Neural progenitor cell (in vitro differentiated cells): ENCODE results near the gene FMNL2.

Source experiments
- EZH2 ChIP-seq: fragments of 200-600 bp; sonication (generic); IDR thresholded peaks from 2 replicates; pipeline ENCODE4 v1.6.1; 2017; ENCODE audit warnings: antibody characterized with exemption, mild to moderate bottlenecking, moderate library complexity
- EZH2phosphoT487 ChIP-seq: fragments of 200-600 bp; sonication (generic); IDR thresholded peaks from 2 replicates; pipeline ENCODE4 v1.6.1; 2017; ENCODE audit warnings: antibody characterized with exemption
- TF ChIP-seq, protein P1 (sequence below): fragments of 200-600 bp; sonication (generic); IDR thresholded peaks from 2 replicates; pipeline ENCODE4 v1.5.1; 2017; ENCODE audit warnings: antibody characterized with exemption, mild to moderate bottlenecking

DNA sequence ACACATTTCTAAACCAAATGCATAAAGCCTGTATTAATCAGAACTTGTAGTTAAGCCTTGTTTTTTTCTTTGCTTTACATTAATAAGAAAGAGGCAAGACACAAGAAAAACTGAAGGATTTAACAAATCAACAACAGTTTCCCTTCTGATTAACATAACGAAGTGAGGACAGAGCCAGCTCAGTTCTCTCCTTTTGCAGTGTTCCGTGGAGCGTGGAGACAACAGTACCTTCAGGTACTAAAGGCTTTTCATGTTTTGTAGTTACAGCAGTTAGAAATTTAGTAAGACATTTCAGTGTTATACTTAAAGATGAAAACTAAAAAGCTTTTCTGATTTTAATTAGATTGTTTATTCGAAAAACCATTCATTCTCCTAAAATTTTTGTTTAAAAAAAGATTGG is 115.2 kb downstream of the FMNL2 start:
- TF ChIP-seq, protein P1, sequence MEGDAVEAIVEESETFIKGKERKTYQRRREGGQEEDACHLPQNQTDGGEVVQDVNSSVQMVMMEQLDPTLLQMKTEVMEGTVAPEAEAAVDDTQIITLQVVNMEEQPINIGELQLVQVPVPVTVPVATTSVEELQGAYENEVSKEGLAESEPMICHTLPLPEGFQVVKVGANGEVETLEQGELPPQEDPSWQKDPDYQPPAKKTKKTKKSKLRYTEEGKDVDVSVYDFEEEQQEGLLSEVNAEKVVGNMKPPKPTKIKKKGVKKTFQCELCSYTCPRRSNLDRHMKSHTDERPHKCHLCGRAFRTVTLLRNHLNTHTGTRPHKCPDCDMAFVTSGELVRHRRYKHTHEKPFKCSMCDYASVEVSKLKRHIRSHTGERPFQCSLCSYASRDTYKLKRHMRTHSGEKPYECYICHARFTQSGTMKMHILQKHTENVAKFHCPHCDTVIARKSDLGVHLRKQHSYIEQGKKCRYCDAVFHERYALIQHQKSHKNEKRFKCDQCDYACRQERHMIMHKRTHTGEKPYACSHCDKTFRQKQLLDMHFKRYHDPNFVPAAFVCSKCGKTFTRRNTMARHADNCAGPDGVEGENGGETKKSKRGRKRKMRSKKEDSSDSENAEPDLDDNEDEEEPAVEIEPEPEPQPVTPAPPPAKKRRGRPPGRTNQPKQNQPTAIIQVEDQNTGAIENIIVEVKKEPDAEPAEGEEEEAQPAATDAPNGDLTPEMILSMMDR = no peak
- TF ChIP-seq EZH2phosphoT487 (no peak), EZH2 (no peak)
